ENCODE measurements around the gene MICOS13.

GRCh38 chr19:5727453-5728050 lies 47.2 kb upstream of the MICOS13 start:
- TF ChIP-seq CTCF (IDR thresholded peaks at IDR 0.05) (no peak), POLR2AphosphoS5 (IDR thresholded peaks at IDR 0.05) (no peak), POLR2A (IDR thresholded peaks at IDR 0.05; ENCODE audit: low read depth) (no peak)

Measured in esophagus muscularis mucosa (tissue), 3 donors.